Stimulated activated CD4-positive, alpha-beta T cell treated with anti-CD3 and anti-CD28 coated beads, Interleukin-1b, Interleukin-23, amount 100 ng/mL, for 1 hour (primary cell): ENCODE results near the gene ORC5.
"Not testable (repeated sequence)": the region's sequence is repeated elsewhere in the genome, so short reads cannot be mapped to it uniquely, and the experiment has no call there.

Experiments used
- DNase-seq, 2 donors: peaks; one replicate each; pipeline ENCODE4 v3.0.0-alpha.2; 2020; ENCODE audit warnings: low read depth in 2 of 2

Gene ORC5

GRCh38 chr7:104192434-104192833 lies 15.4 kb downstream of the ORC5 start:
- DNase-seq, result no peak

DNA sequence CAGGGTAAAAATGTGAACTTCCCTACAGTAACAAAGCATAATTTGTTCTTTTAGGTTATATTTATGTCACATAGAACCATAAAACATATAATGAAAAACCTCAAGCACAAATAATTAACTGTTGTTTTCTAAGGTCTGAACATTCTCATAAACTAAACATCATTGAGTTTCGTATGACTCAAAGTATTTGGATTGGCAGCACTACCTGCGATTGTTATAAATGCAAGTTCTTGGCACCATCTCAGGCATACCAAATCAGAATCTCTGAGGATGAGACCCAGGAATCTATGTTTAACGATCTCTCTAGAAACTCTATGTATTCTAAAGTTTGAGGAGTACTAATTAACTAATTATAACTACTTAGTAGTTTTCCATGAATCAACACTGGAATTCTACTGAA lies 22.5 kb downstream of the ORC5 start:
- DNase-seq, result no peak

DNA sequence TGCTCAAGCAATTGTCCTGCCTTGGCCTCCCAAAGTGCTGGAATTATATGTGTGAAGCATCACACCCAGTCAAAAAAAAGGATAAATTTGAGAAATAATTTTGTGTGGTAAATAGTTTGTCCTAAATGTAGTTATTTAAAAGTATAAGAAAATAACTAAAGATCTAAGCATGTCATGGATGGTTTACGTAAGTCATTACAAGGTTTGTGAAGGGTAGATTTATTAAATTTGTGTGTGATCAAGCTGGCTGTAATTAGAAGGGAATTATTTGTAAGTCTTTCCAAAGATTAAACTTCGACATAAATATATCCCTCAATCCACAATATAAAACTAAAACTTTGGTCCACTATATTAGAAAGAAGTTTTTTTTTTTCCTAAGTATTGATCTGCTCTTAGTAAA lies 28.6 kb downstream of the ORC5 start:
- DNase-seq, result no peak

DNA sequence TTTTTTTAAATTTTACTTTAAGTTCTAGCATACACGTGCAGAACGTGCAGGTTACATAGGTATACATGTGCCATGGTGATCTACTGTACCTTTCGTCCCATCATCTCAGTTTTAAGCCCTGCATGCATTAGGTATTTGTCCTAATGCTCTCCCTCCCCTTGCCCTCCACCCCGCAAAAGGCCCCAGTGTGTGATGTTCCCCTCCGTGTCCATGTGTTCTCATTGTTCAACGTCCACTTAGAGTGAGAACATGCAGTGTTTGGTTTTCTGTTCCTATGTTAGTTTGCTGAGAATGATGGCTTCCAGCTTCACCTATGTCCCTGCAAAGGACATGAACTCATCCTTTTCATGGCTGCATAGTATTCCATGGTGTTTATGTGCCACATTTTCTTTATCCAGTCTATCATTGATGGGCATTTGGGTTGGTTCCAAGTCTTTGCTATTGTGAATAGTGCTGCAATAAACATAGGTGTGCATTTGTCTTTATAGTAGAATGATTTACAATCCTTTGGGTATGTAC lies 30.2 kb downstream of the ORC5 start:
- not testable (repeated sequence) for DNase-seq

DNA sequence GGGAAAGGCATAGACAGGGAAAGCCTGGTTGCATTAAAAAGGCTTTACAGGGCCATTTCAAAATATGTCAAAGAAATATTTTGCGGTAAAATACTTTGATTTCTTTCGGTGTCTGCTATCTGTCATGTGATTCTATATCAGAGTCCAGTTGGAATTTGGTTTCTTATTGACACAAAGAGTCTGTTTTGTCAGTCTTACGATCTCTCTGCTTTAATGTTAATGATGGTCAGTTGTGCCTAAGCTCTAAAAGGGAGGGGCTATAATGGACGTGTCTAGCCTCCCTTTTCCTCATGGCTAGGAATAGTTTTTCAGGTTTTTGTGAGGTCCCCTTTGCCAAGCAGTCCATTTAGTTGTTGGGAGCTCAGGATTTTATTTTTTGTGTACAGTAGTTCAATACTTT lies 31.5 kb downstream of the ORC5 start:
- DNase-seq, result no peak

DNA sequence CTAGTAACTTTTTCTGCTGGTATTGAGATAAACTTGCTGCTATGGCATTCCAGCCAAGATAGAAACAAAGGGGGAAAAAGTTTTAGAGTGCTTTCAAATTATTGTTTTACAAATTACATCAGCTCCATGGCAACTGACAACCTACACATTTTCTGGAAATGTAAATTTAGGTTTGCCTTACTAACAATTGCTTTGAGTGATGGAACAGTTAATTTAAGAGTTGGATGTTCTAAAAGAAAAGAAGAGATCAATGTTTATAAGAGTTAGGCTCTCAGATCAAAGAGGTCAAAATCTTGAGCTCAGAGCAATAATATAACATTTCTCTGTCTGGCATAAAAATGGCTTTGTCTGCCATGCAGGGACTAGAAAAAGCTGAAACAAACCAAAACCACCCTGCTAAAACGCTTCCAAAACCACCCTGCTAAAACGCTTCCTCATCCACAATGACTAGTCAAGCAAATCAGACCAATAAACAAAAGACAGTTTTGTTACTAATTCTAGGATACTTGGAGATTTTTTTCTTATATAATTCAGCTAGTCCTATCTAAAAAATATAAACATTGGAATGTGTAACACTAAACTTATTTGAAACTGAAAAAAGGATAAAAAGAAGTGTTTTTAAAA lies 32.3 kb downstream of the ORC5 start:
- no peak for DNase-seq

- DNase-seq, result no peak
Observed at GRCh38 chr7:104174798-104175197, 33.0 kb downstream of the ORC5 start.

GRCh38 chr7:104162081-104162480 lies 45.7 kb downstream of the ORC5 start:
- no peak for DNase-seq

- no peak for DNase-seq
Observed at GRCh38 chr7:104161244-104161643, 46.6 kb downstream of the ORC5 start.

GRCh38 chr7:104160375-104160774 lies 47.4 kb downstream of the ORC5 start:
- DNase-seq, result no peak

- no peak for DNase-seq
Observed at GRCh38 chr7:104156842-104157277, 51.0 kb downstream of the ORC5 start.

DNA sequence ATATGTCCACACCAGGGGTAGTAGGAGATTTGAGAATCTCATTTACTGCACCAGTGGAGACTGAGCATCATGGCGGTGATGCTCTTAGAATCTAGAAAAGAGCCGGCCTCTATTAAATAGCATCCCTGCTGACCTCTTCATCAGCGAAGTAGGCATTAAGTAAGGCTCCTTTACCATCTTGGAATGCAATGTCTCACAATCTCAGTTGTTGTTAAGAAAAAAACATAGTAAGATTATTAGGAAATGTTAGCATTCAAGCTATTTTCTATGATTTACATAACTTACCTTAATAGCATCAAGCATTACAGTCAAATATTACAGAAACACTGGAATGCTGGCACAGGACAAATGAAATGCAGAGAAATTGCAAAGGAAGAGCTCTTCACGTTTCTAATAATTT lies 54.5 kb downstream of the ORC5 start:
- no peak for DNase-seq

DNA sequence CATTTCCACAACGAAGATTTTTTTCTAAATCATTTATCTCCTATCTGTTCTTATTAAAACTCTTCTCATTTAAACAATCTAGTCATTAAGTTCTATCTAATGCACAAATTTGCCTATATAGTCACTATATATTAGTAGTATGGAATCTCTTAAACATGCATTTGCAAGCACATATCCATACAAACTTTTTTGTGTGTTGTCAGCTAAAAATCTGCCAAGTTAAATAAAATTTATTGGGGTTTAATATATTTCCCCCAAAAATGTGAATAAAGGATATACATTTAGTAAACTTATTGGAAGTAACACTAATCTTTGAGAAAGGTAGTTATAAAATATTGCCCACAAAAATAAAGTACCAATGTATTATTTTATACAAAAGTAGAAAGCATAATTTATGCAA lies 55.3 kb downstream of the ORC5 start:
- no peak for DNase-seq

DNA sequence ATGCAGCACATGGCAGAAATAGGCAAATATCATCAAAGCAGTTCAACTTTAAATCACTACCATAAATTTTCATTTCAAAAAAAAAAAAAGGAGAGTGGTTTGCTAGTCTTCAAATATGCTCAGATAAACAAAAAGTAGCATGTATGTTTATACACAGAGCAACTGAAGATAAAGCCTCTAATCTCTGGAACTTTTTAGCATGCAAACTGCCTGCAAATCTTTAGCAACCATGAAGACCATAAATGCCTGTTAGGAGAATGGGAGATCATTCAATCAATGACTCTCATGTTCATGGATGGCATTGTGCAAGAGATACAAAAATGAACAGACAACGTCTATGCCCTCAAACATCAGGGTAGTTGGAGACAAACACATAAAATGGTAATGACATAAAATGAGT lies 57.3 kb downstream of the ORC5 start:
- DNase-seq, result no peak

DNA sequence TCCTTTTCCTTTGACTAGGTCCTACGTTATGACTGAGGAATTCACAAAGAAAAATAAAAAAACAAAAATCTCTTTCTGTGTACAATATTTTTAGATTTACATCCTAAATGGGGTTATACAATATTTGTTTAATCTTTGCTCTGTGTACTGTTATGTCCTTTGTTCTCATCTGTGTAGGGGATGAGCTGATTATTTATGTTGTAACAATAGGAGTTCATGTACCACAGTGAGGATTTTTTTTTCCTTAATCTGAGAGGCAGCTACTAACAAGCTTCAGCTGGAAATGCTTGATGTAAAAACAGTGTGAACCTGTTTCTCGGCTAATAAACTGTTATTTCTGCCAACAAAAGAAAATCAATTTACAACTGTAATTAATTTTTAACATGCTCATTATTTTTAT lies 58.0 kb downstream of the ORC5 start:
- DNase-seq, result no peak

- DNase-seq, result no peak
Observed at GRCh38 chr7:104142147-104142546, 65.7 kb downstream of the ORC5 start.

DNA sequence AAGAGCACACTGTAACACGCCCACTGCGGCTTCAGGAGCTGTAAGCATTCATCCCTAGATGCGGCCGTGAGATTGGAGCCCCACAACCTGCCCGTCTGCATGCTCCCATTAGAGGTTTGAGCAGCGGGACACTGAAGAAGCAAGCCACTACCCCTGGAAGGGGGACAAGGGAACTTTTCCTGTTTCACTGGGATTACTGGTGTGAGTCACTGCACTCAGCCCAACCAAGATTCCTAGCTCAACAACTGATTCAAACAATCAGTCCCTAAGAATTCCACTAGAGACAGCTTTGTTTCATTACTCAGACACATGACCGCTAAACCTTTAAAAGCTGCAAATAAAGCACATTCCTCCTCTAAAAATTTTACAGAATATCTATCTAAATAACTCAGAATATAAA lies 69.8 kb downstream of the ORC5 start:
- DNase-seq, result no peak

GRCh38 chr7:104137511-104137910 lies 70.3 kb downstream of the ORC5 start:
- DNase-seq, result no peak

DNA sequence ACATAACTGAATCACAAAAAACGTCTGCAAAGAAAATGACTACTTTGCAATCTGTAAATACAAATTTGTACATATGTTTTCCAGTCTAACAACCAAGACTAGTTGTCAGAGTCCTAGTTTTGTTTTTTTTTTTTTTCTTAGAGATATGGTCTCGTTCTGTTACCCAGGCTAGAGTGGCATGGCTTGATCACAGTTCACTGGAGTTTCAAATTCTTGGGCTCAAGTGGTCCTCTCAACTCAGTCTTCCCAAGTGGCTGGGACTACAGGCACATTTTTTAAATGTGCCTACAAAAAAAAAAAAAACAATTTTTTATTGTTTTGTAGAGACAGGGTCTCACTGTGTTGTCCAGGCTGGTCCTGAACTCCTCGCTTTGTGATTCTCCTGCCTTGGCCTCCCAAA lies 70.8 kb downstream of the ORC5 start:
- DNase-seq, result no peak

GRCh38 chr7:104136561-104136960 lies 71.3 kb downstream of the ORC5 start:
- no peak for DNase-seq

DNA sequence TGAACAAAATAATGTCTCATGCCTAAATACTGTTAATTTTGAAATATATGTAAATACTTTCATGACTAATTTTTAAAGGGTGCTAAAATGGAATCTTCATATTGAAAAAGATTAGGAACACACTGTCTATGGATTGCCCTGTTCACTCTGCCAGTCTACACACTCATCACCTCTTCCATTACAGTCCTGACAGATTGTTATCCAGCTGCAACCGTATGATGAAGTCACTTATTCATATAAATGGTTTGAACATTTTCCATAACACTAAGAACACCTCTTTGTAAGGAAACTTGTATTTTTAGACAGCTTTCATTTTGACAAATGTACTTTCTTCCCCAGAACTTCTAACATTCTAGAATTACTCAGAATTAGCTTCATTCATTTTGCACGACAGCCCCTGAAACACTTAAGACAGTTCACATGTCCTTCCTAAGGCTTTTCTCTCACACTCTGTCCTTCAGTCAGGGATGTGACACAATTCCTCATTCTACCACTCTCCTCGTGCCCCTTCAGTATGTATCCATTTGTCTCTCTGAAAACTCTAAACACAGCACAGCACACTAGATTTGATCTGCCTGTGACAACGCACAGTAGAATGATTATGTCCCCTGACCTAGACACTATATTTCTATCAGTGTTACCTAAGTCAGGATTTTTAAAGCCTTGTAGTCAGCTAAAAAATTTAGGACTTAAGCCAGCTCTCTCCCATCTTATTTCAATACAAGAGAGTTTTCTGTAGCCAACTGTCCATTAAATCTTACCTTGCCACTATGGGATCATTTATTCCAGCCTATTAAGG lies 71.9 kb downstream of the ORC5 start:
- DNase-seq, result no peak

GRCh38 chr7:104133238-104133637 lies 74.6 kb downstream of the ORC5 start:
- DNase-seq, result no peak

GRCh38 chr7:104130726-104131125 lies 77.1 kb downstream of the ORC5 start:
- DNase-seq, result no peak
